Epidermal melanocyte (primary cell): Measurements from ENCODE around the gene PLPPR5.
"Not testable (repeated sequence)": the region's sequence is repeated elsewhere in the genome, so short reads cannot be mapped to it uniquely, and the experiment has no call there.

ENCODE experiments used
- DNase-seq: peaks from one replicate; pipeline ENCODE4 v3.0.0; 2011; ENCODE audit warnings: low spot score; ENCODE audit not compliant: insufficient read length

PLPPR5 gene

GRCh38 chr1:98919211-98919610, 85.5 kb downstream of the PLPPR5 start:
- no peak for DNase-seq

DNA sequence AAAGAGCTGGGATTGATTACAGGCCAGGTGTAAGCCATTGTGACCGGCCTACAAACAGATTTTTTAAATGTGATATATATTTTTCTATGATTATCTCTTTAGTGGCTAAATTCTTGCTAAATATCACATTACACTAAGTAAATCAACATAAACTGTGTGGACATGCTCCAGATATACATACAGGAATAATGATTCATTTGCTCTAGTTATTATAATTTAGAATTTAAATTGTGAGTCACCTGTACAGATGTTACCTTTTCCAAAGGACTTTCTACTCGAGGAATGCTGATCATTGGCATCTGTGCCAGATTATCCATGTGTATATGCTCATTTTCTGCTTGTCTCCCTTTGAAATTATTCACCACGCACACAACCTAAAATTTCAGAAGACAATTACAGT, 90.1 kb downstream of the PLPPR5 start:
- no peak for DNase-seq

GRCh38 chr1:98910827-98911226, 93.8 kb downstream of the PLPPR5 start:
- DNase-seq = no peak

- DNase-seq = no peak
Measured at GRCh38 chr1:98908980-98909379, 95.7 kb downstream of the PLPPR5 start.

DNA sequence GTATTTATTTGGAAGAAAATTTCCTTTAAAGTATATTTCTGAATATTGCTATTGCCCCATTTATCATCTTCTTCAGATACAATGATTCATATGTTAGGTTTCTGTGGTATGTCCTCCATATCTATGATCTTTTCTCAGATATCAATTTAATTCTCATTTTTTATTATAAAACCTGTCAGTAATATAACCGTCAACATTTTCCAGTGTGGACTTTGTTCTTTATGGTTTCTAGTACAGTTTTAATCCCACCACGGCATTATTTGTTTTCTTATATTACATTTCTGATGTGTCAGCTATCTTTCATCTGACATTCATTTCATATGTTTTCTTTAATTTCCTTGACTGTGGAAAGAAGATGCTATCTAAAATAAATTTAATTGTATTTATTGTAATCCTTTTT, 97.9 kb downstream of the PLPPR5 start:
- no peak for DNase-seq

- DNase-seq = no peak
Measured at GRCh38 chr1:98906361-98906760, 98.3 kb downstream of the PLPPR5 start.

DNA sequence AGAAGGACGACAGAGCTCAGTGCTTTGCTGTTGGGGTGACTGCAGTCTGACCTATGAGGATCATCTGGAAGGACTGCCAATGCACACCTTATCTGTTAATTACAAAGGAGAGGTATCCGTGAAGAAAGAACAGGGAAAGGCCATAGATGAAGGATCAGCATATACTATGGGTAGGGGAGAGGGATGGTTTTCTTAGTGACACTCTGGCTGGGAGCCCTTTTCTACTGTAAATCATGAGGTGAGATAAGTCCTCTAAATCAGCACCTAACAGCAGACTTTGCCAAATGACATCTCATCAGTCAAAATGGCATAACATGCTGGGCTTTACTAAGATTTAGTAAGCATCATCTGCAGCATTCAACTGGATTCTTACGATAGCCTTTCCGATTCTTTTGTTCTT, 100.0 kb downstream of the PLPPR5 start:
- no peak for DNase-seq

GRCh38 chr1:98903726-98904125, 100.9 kb downstream of the PLPPR5 start:
- no peak for DNase-seq

DNA sequence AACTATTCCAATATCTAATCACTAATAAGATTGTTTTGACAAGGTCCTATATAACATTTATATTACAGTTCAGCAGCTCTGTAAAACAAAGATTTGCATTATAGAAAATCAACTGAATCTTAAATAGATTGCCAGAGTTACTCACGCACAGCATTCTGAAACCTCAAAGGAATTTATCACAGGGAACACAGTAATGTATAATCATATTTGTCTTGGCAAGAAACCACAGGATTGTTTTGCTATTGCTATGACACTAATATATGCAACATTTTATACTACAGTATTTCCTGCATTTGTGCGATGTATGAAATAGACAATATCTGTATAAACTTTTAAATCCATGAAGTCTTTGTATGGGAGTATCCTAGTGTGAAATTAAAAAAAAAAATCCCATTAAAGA, 101.4 kb downstream of the PLPPR5 start:
- DNase-seq = peak; percentile 28

- DNase-seq = no peak
Measured at GRCh38 chr1:98898940-98899339, 105.7 kb downstream of the PLPPR5 start.

GRCh38 chr1:98897479-98897878, 107.2 kb downstream of the PLPPR5 start:
- DNase-seq = no peak

DNA sequence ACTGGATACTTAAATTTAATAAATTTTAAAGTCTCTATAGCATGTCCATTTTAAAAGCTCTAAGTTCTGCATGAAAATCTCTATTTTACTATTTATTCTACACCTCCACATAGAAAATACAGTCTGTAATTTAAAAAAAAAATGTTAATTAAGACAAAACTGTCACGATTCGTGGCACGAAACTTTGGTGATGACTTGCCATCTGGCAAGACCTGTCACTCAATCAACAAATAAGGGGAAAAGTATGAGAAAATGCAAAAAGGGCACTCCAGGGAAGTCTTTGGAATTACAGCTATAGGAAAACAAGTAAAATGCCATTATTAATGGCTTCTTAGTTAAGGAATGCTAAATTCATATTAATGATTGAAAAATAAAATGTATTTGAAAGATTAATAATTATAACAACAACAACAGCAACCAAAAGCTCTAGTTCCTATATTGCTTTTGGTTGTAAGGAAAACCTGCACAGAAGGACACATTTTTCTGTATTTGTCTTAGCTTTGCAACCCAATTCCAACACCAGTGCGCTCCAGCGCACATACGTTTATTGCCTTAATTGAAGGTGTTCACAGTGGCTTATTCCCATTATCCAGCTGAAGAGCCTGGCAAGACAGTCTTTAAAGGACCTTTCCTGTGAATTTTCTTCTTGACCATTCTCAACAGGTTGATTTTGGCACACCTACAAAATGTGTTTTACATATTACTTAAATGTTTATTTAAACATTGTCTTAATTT, 107.8 kb downstream of the PLPPR5 start:
- no peak for DNase-seq

DNA sequence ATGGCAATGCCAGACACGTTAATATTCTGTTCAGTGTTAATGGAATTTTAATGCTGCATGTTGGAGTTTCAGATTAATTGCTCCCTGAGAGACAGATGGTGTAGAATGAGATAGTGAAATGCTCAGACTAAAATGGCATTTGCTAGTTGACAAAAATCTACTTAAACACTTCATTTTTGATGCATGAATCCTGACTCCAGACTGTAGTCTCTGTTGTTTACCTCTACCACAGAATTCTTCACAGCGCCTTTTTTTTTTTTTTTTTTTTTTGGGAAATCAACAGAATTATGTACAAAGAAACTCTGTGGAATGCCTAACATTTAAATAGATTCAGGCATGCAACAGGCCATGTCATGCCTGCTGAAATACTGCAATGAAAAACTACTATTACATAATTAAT, 111.3 kb downstream of the PLPPR5 start:
- DNase-seq = no peak

DNA sequence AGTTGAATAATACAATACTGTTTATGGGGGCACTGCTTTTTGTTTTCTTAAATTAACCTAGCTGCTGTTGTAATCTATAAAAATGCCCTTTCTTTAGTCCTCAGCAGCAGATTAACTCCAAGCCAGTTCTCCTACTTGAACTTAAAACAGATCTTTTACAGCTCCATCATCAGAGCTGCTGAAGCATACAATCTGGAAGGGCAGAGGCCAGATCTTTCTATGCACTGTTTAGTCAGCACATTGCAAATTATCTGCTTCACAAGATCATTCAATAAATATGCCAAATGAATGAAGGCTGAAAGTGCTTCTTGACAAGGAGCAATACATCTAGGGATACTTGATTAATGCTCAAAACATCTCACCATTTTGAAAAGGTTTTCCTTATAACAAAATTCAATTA, 115.8 kb downstream of the PLPPR5 start:
- DNase-seq = no peak

DNA sequence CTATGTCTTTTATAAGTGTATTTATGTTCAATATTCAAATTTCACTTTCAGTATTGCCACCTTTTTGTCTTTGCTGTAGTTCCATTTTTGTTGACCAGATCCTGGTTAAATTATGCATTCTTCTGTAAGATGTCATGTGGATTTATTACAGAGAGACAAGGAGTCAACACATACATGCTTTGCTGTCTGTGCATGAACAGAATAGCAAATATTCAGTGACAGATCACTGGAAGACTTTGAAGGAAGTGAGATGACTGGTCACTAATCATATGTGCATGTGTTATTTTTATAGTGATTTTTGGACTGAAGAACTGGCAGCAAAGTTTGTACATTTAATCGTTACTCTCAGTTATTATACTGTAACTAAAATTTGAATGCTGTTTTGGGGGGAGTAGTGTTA, 117.2 kb downstream of the PLPPR5 start:
- no peak for DNase-seq

GRCh38 chr1:98884864-98885263, 119.8 kb downstream of the PLPPR5 start:
- DNase-seq = no peak

- DNase-seq = no peak
Measured at GRCh38 chr1:98881901-98882300, 122.8 kb downstream of the PLPPR5 start.

DNA sequence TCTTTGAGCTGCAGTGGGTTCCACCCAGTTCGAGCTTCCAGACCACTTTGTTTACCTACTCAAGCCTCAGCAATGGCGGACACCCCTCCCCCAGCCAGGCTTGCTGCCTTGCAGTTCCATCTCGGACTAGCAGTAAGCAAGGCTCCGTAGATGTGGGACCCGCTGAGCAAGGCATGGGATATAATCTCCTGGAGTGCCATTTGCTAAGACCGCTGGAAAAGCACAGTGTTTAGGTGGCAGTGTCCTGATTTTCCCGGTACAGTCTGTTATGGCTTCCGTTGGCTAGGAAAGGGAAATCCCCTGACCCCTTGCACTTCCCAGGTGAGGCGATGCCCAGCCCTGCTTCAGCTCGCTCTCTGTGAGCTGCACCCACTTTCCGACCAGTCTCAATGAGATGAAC, 123.4 kb downstream of the PLPPR5 start:
- DNase-seq = not testable (repeated sequence)

DNA sequence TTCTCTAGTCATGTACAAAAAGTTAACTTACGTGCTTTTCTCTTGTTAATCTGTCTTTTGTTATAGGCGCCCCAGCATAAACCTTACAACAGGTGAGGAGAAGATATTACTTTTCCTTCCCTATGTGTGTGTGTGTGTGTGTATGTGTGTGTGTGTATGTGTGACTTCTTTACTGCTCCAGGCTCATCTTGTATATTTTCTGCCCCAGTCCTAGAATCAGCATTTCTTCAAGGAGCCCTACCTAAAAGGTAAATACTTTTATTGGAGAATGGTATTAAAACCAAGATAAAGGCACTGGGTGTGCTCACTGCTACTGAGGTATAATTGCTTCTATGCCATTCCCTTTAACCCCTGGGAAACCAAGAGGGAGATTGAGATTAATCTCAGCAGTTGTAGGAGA, 129.8 kb downstream of the PLPPR5 start:
- DNase-seq = no peak

DNA sequence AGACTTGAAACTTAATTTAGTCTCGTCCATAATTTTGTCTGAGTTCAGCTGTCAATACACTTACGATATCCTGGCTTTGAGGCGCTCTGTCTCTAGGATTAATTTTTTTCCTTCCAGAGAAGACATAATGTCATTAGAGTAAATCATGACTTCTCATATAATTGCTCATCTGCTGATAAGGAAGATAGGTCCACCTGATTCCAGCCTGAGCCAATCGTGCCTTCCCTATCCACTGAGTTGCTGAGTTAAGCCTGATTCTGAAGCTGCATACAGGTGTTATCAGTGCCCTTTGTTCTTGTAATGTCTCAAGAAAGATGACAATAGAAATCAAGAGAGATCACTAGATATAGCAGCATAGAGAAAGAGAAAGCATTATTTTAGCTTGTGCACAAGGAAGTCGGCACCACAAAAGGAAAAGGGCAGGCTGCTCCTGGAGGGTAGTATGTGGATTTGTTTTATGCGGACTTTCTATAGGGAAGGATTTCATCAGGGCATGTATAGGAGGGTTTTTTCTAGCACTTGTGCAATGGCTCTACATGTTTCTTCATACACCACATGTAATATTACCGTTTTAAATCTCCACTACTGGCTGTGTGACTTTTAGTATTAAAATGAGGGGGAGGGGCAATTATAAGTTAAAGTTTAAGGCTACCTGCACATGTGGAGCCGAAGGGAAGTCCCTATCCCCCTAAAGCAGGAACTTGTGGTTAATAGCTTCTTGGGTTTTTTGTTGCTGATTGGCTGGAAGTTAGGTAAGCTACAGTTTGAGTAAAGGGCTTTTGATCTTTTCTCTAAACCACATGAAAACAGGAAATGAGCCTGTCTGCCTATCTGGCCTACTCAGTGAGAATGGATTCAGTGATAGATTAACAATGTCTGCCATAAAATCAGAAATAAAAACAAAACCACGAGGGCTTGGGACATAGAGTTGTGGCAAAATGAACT, 133.4 kb downstream of the PLPPR5 start:
- DNase-seq = no peak

- DNase-seq = no peak
Measured at GRCh38 chr1:98865796-98866195, 138.9 kb downstream of the PLPPR5 start.

DNA sequence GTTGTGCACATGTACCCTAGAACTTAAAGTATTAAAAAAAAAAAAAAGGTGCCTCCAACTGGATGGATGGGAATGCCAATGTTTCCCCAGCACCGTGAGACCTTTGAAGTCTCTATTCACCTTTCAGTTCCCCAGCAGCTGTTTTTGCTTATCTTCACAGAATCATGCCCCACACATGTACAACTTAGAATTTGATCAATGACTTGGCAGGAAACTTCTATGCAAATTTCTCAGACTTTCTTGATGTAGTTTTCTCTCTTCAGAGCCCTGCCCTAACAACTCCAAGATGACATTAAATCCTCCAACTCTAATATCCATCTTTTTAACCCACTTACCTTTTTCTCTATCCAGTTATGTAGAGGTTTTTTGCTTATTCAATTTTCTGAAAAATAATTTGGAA, 144.3 kb downstream of the PLPPR5 start:
- DNase-seq = no peak

- DNase-seq = no peak
Measured at GRCh38 chr1:98854137-98854536, 150.5 kb downstream of the PLPPR5 start.
